WTC11 (cell line): ENCODE data around the gene CDC37L1.
"Not testable (repeated sequence)": the region's sequence is repeated elsewhere in the genome, so short reads cannot be mapped to it uniquely, and the experiment has no call there.

Experiments used
- ATF3 ChIP-seq: sonication (generic); formaldehyde crosslinking; conservative IDR thresholded peaks from 2 replicates; pipeline ENCODE4 v1.8.1; 2022; ENCODE audit warnings: mild to moderate bottlenecking, missing genetic modification reagents
- CREB1 ChIP-seq: sonication (generic); formaldehyde crosslinking; IDR thresholded peaks from 2 replicates; pipeline ENCODE4 v1.8.0; 2023; ENCODE audit warnings: mild to moderate bottlenecking, missing genetic modification reagents
- CTCF ChIP-seq: fragments of 200-600 bp; IDR thresholded peaks from 2 replicates; pipeline ENCODE4 v1.8.0; 2022; ENCODE audit warnings: antibody characterized with exemption
- ESRRA ChIP-seq: sonication (generic); formaldehyde crosslinking; IDR thresholded peaks from 2 replicates; pipeline ENCODE4 v1.8.1; 2022; ENCODE audit warnings: mild to moderate bottlenecking, missing genetic modification reagents, borderline replicate concordance
- GABPB1 ChIP-seq: sonication (generic); formaldehyde crosslinking; IDR thresholded peaks from 2 replicates; pipeline ENCODE4 v1.8.1; 2023; ENCODE audit warnings: mild to moderate bottlenecking, missing genetic modification reagents
- MYBL2 ChIP-seq: sonication (generic); formaldehyde crosslinking; IDR thresholded peaks from 2 replicates; pipeline ENCODE4 v1.8.1; 2023; ENCODE audit warnings: mild to moderate bottlenecking, moderate library complexity, missing genetic modification reagents
- USF1 ChIP-seq: sonication (generic); formaldehyde crosslinking; IDR thresholded peaks from 2 replicates; pipeline ENCODE4 v1.8.0; 2022; ENCODE audit warnings: mild to moderate bottlenecking, missing genetic modification reagents
- USF2 ChIP-seq: sonication (generic); formaldehyde crosslinking; IDR thresholded peaks from 2 replicates; pipeline ENCODE4 v1.8.1; 2023; ENCODE audit warnings: mild to moderate bottlenecking, missing genetic modification reagents, moderate library complexity
- ZNF121 ChIP-seq: sonication (generic); formaldehyde crosslinking; IDR thresholded peaks from 2 replicates; pipeline ENCODE4 v1.8.0; 2023; ENCODE audit warnings: missing genetic modification reagents

- not testable (repeated sequence) for TF ChIP-seq ESRRA (CRISPR knock-in tag); CTCF; ATF3 (CRISPR knock-in tag); ZNF121 (CRISPR knock-in tag); CREB1; MYBL2 (CRISPR knock-in tag); USF2 (CRISPR knock-in tag); GABPB1; USF1 (CRISPR knock-in tag)
Observed at GRCh38 chr9:4660665-4661064, 18.7 kb upstream of the CDC37L1 start.
